HG02623 (cell line): ENCODE measurements around the gene JAML.
A peak's percentile ranks its signal among the peaks of the same experiment; 100 is the strongest.

Experiments used
- ATAC-seq: cut with Tn5 transposase; IDR thresholded peaks from one replicate; pipeline ENCODE4 v1.9.1; 2021; ENCODE audit warnings: moderate library complexity; ENCODE audit not compliant: unreplicated experiment

JAML gene, protein sequence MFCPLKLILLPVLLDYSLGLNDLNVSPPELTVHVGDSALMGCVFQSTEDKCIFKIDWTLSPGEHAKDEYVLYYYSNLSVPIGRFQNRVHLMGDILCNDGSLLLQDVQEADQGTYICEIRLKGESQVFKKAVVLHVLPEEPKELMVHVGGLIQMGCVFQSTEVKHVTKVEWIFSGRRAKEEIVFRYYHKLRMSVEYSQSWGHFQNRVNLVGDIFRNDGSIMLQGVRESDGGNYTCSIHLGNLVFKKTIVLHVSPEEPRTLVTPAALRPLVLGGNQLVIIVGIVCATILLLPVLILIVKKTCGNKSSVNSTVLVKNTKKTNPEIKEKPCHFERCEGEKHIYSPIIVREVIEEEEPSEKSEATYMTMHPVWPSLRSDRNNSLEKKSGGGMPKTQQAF

GRCh38 chr11:118224511-118225188 lies at the start of gene JAML:
JAML (minus strand) TSS chr11:118225011; CDS start chr11:118214866, 10,145 bp downstream.
- no peak for ATAC-seq

DNA sequence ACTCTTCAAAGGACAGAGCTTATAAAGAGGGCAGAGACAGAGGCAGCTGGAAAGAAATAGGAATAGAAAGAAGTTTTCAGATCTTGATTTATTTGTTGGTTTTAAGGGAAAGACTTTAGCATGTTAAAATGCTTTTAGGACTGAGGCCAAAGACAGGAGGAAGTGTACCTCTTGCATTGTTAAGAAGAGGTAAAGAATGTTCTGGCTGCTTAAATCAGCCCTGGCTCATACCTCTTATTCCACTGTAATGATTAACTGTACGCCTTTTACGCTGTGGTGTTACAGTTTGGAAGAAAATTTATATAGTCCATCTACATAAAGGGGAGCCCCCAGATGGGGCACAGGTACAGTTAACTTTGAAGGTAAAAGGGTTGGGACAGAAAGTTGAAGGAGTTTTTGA lies 49.4 kb upstream of the JAML start:
- ATAC-seq = no peak

GRCh38 chr11:118272001-118272400 lies 47.2 kb upstream of the JAML start:
- ATAC-seq = no peak

DNA sequence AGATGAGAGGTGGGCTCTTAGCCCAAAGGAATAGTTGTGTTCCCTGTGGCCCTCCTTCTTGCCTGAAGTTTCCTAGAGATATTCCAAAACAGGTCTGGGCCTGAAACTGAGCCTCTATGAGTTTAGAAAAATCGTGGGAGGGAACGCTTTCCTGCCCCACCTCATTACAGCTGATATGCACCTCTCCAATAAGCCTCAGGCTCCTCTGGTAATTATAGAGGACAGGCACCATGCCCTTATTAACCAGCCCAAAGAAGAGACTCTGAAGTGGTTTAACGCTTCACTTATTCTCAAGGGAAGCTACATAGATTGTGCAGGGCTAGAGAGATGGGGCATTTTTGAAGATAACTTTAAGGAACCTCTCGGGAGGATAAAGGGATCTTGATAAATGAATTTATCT lies 42.7 kb upstream of the JAML start:
- no peak for ATAC-seq

GRCh38 chr11:118265954-118266353 lies 41.1 kb upstream of the JAML start:
- ATAC-seq = no peak

DNA sequence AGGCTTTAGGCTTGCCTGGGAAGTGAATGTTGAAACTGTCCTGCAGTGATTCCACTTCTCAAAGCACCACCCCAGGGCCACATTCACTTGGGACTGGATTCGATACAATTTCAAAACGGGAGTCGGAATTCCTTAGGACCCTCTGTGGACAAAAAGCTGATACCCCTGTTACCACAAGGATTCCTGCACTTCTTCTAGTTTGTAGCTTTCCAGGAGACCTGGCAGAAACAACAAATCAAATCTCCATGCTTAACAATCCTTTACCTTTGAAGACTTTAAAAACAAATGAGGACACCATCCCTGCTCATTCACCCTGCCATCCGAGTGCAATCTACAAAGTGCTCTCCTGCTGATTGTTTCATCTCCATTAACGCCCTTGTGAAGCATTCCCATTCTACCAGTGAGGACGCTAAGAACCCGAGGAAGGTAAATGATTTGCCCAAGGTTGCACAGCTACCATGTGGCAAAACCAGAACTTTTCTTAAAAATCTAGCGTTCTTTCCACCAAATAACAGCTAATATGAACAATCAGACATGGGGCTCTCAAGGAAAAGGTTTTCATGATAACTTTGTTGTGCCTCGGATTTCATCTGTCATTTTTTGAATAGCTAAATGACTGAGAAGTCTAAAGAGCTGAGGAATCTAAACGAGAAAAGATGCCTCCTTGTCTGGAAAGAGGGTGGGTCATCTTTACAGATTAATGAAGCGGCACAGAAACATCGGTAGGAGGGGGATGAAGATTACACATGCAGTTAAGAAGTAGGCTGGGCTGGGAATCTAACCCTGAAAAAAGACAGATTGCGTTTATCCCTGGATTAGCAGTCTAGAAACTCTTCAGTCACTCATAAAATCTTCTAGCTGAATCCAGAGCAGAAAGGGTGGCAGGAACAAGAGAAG lies 40.0 kb upstream of the JAML start:
- no peak for ATAC-seq

- ATAC-seq = no peak
Measured at GRCh38 chr11:118263695-118264568, 39.1 kb upstream of the JAML start, which contains the start of gene MPZL2. MPZL2 (minus strand) TSS chr11:118264297; CDS start chr11:118264153, 144 bp downstream.

DNA sequence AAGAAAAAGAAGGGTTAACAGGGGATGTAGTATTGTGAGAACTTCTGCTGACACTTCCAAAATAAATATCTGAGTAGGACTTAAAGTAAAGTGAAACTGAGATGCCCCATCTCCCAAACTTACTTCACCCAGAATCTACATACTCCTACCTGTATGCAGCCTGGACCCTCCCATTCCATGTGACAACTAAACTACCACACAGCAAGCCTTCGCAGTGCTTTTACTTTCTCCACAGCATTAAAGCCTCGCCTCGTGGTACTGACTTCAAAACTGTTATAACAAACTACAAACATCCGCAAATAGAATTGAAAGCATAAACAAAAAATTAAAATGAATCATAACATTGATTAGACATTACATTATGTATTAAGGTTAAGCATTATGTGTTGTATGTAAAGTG lies 38.3 kb upstream of the JAML start:
- ATAC-seq = no peak

- no peak for ATAC-seq
Measured at GRCh38 chr11:118260353-118260752, 35.5 kb upstream of the JAML start.

GRCh38 chr11:118259138-118259537 lies 34.3 kb upstream of the JAML start:
- no peak for ATAC-seq

GRCh38 chr11:118258410-118258809 lies 33.6 kb upstream of the JAML start:
- ATAC-seq = no peak

- ATAC-seq = no peak
Measured at GRCh38 chr11:118252688-118253087, 27.9 kb upstream of the JAML start.

DNA sequence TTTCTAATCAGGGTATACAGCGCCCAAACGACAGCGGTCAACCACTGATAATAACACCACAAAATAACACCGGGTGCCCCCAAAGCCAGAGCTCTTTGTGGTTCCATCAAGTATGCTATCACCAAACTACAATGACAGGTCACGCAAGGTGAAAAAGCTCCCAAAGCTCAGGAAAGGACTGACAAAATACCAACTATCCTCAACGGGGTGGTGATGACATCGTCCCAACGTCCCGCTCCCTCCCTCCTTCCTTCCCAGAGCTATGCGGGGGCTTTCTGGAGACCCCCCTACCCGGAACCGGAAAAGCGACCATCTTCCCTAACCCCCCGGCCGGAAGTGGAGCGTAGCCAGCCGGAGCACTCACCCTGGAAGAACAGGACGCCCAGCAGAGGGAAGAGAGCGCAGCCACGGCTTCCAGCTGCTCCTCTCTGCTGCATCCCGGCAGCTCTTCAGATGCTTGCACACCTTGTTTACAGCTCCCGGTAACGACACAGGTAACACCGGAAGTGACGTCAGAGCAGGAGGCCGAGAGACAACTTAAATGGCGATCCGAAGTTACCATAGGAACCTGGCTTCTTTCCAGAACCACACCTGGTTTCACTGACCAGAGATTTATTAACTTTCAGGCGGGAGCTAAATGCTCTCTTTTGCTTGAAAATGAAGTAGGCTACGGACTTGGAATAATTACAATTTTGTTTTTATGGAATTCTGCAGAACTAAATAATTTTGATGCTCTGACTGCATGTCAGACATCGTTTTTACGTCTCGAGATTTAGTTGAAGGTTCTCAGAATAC lies 27.2 kb upstream of the JAML start, which contains the start of gene MPZL3:
TSS of gene MPZL3 (minus strand) at position 508 of the 795 bp plus-strand sequence. CDS start at position 437, 71 bp downstream.
- peak; percentile 52 for ATAC-seq

- ATAC-seq = no peak
Measured at GRCh38 chr11:118247041-118247440, 22.2 kb upstream of the JAML start.

DNA sequence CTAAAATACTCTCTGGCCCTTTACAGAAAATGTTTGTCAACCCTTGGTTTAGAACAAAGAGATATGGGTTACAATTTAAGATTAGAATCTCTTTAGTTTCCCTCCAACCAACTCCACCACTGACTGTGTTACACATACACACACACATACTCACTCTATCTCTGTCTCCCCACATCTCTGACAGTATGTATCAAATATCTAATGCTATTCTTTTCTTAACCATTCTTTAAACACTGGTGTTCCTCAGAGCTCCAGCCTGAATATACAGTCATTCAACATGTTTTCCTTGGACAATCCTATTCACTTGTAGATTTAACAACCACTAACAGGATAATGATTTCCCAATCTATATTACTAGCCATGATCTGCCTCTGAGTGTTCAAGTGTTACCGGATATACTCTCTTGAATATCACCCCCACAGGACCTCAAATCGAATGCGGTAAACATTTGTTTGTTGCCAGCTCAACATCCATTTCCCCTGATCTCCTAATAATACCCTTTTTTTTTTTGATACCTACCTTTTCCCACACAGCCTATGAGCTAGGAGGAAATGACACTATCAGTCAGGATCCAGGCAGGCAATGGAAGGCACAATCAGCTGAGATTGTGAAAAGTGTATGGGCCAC lies 21.2 kb upstream of the JAML start:
- ATAC-seq = no peak

GRCh38 chr11:118243993-118244762 lies 19.4 kb upstream of the JAML start:
- ATAC-seq = no peak

DNA sequence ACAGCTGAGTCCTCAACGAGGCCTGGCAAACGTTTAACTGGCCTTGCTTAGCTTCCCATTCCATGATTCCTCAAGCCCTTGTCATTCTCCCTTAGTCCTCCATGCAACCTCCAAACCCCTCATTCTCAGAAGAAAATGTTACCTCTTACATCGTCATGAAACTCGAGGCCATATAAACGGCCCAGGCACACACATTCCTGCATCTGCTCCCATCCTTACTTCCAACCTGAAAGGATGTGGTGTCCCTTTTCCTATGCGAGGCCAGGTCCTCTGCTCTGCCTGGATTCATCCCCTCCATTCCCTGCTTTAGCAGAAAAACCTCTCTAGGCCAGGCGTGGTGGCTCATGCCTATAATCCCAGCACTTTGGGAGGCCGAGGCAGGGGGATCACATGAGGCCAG lies 18.4 kb upstream of the JAML start:
- no peak for ATAC-seq

GRCh38 chr11:118241764-118242098 lies 16.9 kb upstream of the JAML start:
- no peak for ATAC-seq
